K562 (cell line): Measurements from ENCODE around the gene TSSK2. TPM values are rescaled to one million over a fixed set of nuclear protein-coding genes. Genes with fewer than 3 reads are reported as not detected.

Source experiments
- CEBPG ChIP-seq, 3 experiments: fragments of 200-800 bp in 1 of 3; sonication (Bioruptor generic) in 1 of 3; sonication (generic) in 1 of 3; formaldehyde crosslinking in 1 of 3; IDR thresholded peaks in 2 of 3; conservative IDR thresholded peaks in 1 of 3; 2 replicates each; pipeline versions ENCODE4 v1.6.1 to v1.8.0; 2016 to 2022; ENCODE audit warnings: missing compliant biosample characterization in 2 of 3, missing genetic modification characterization in 2 of 3, mild to moderate bottlenecking in 1 of 3, missing genetic modification reagents in 1 of 3
- E2F4 ChIP-seq: sonication (generic); formaldehyde crosslinking; IDR thresholded peaks from 2 replicates; pipeline ENCODE4 v1.8.0; 2022; ENCODE audit warnings: mild to moderate bottlenecking, low read depth, missing genetic modification reagents
- IRF9 ChIP-seq: fragments of 450-650 bp; IDR thresholded peaks from 2 replicates; pipeline ENCODE4 v1.6.1; 2016; ENCODE audit warnings: missing biosample characterization, missing genetic modification characterization
- MAFK ChIP-seq: IDR thresholded peaks from 2 replicates; pipeline ENCODE4 v1.6.1; 2011; ENCODE audit warnings: low read length, improper control_type of control experiment
- NELFE ChIP-seq: IDR thresholded peaks from 2 replicates; pipeline ENCODE4 v1.6.1; 2011; ENCODE audit warnings: mild to moderate bottlenecking; ENCODE audit not compliant: insufficient read depth, insufficient read length
- NFIC ChIP-seq: fragments of 450-650 bp; IDR thresholded peaks from 2 replicates; pipeline ENCODE4 v1.6.1; 2017; ENCODE audit warnings: mild to moderate bottlenecking, inconsistent platforms
- NR2F6 ChIP-seq: fragments of 450-650 bp; formaldehyde crosslinking; IDR thresholded peaks from 2 replicates; pipeline ENCODE4 v1.4.0; 2020; ENCODE audit warnings: mild to moderate bottlenecking
- RERE ChIP-seq: sonication (generic); formaldehyde crosslinking; IDR thresholded peaks from 2 replicates; pipeline ENCODE4 v1.8.0; 2023; ENCODE audit warnings: missing genetic modification reagents, mild to moderate bottlenecking, borderline replicate concordance
- SOX6 ChIP-seq: fragments of 450-650 bp; IDR thresholded peaks from 2 replicates; pipeline ENCODE4 v1.6.1; 2014; ENCODE audit warnings: mild to moderate bottlenecking
- SREBF2 ChIP-seq: sonication (generic); formaldehyde crosslinking; IDR thresholded peaks from 2 replicates; pipeline ENCODE4 v1.4.0; 2020; ENCODE audit warnings: mild to moderate bottlenecking, missing genetic modification reagents
- TAF7 ChIP-seq: fragments of 450-650 bp; IDR thresholded peaks from 2 replicates; pipeline ENCODE4 v1.6.1; 2016; ENCODE audit warnings: missing genetic modification characterization, missing compliant biosample characterization
- TRIM28 ChIP-seq: fragments of 450-650 bp; IDR thresholded peaks from 2 replicates; pipeline ENCODE4 v1.6.1; 2017
- ZBTB8A ChIP-seq: fragments of 450-650 bp; IDR thresholded peaks from 2 replicates; pipeline ENCODE4 v1.6.1; 2018; ENCODE audit warnings: mild to moderate bottlenecking, moderate library complexity; ENCODE audit not compliant: partially characterized antibody
- ZNF197 ChIP-seq: fragments of 200-800 bp; sonication (Bioruptor generic); IDR thresholded peaks from 2 replicates; pipeline ENCODE4 v1.6.1; 2016; ENCODE audit warnings: low read depth, missing genetic modification characterization, missing compliant biosample characterization
- ZNF224 ChIP-seq: sonication (generic); formaldehyde crosslinking; IDR thresholded peaks from 2 replicates; pipeline ENCODE4 v1.8.0; 2022; ENCODE audit warnings: mild to moderate bottlenecking, missing genetic modification reagents
- ZNF696 ChIP-seq: fragments of 250-450 bp; sonication (Bioruptor Pico); conservative IDR thresholded peaks from 2 replicates; pipeline ENCODE4 v1.4.0; 2020; ENCODE audit warnings: mild to moderate bottlenecking, moderate library complexity
- ZNF76 ChIP-seq: fragments of 250-450 bp; sonication (Bioruptor Pico); IDR thresholded peaks from 2 replicates; pipeline ENCODE4 v1.4.0; 2020; ENCODE audit warnings: mild to moderate bottlenecking, moderate library complexity, borderline replicate concordance
- ZSCAN29 ChIP-seq: fragments of 450-650 bp; IDR thresholded peaks from 2 replicates; pipeline ENCODE4 v1.6.1; 2017
- polyA plus RNA-seq, 8 experiments: library from polyadenylated mRNA; depleted of rRNA in 4 of 8; stranded (reverse) in 5 of 8; unstranded in 3 of 8; fragments of >200 nt; fragmentation: Nextera tagmentation in 2 of 8; fragmentation: Illumina TruSeq in 1 of 8; extraction: Ambion mirVana in 2 of 8; extraction: Trizol in 1 of 8; gene quantifications; 2 replicates each; pipeline versions ENCODE4 v1.2.1 to v1.2.3, GENCODE V29; 2011 to 2014; ENCODE audit warnings: inconsistent platforms in 1 of 8, missing spikeins in 1 of 8
- total RNA-seq, 7 experiments: library from RNA; depleted of rRNA in 6 of 7; stranded (reverse); fragments of >200 nt in 6 of 7; fragmentation: Illumina TruSeq in 2 of 7; extraction: Trizol in 2 of 7; gene quantifications; 2 replicates each; pipeline versions ENCODE4 v1.2.1 to v1.2.3, GENCODE V29; 2011 to 2021; ENCODE audit warnings: low replicate concordance in 1 of 7

TSSK2 gene
- total and polyA plus RNA-seq, 9 of the 15 experiments (the other 6 are each of a cell fraction or from before 2014, with no cell fraction given) = 0.04 TPM; not detected in 8

- TF ChIP-seq RERE (CRISPR knock-in tag) (no peak), TAF7 (tag) (peak; percentile 17; the same call in 1 of the 2 replicates), ZSCAN29 (no peak), MAFK (no peak), ZNF197 (CRISPR knock-in tag) (no peak), NFIC (no peak), NR2F6 (CRISPR knock-in tag) (0 out of 2 replicates have a peak, but pooled peaks have one; percentile 7), ZNF696 (0 out of 2 replicates have a peak, but pooled peaks have one; percentile 64), SOX6 (no peak), E2F4 (CRISPR knock-in tag) (no peak), ZBTB8A (no peak), ZNF76 (no peak), SREBF2 (CRISPR knock-in tag) (no peak), CEBPG (CRISPR knock-in tag; IDR thresholded peaks at IDR 0.05) (no peak), CEBPG (tag; conservative IDR thresholded peaks at IDR 0.05 in 1 of 2, IDR thresholded peaks at IDR 0.05 in 1 of 2) (no peak), NELFE (no peak), TRIM28 (no peak), IRF9 (tag) (no peak), ZNF224 (no peak)
These were observed 46.3 kb downstream of the TSSK2 start (continued) for GRCh38 chr22:19177164-19178064.
